ENCODE data around the gene CTF1.
A peak's percentile ranks its signal among the peaks of the same experiment; 100 is the strongest.
"Not testable (repeated sequence)": the region's sequence is repeated elsewhere in the genome, so short reads cannot be mapped to it uniquely, and the experiment has no call there.

Gene CTF1

GRCh38 chr16:30886145-30886544, 10.3 kb upstream of the CTF1 start:
- no peak for DNase-seq (ENCODE audit: extremely low read depth in 1 of 2, low read depth in 1 of 2)

GRCh38 chr16:30887927-30888326, 8.5 kb upstream of the CTF1 start:
- no peak for DNase-seq (ENCODE audit: extremely low read depth in 1 of 2, low read depth in 1 of 2)

- DNase-seq (ENCODE audit: extremely low read depth in 1 of 2, low read depth in 1 of 2) = no peak
Measured at GRCh38 chr16:30888856-30889499, 7.4 kb upstream of the CTF1 start.

- DNase-seq (ENCODE audit: extremely low read depth in 1 of 2, low read depth in 1 of 2) = no peak
Measured at GRCh38 chr16:30889721-30890120, 6.7 kb upstream of the CTF1 start.

GRCh38 chr16:30891043-30891823, 5.2 kb upstream of the CTF1 start:
- DNase-seq (ENCODE audit: extremely low read depth in 1 of 2, low read depth in 1 of 2) = not testable (repeated sequence)

GRCh38 chr16:30892670-30893416, 3.6 kb upstream of the CTF1 start:
- DNase-seq (ENCODE audit: extremely low read depth in 1 of 2, low read depth in 1 of 2) = no peak

GRCh38 chr16:30893417-30893743, 3.0 kb upstream of the CTF1 start:
- DNase-seq (ENCODE audit: extremely low read depth in 1 of 2, low read depth in 1 of 2) = no peak

GRCh38 chr16:30893744-30894539, 2.5 kb upstream of the CTF1 start, which contains the start of gene BCL7C:
Gene BCL7C (minus strand): TSS chr16:30894077. CDS start chr16:30893944, 133 bp downstream.
- DNase-seq (ENCODE audit: extremely low read depth in 1 of 2, low read depth in 1 of 2) = peak; percentile 48 to 64

- DNase-seq (ENCODE audit: extremely low read depth in 1 of 2, low read depth in 1 of 2) = no peak
Measured at GRCh38 chr16:30894540-30895368, 1.7 kb upstream of the CTF1 start.

GRCh38 chr16:30895627-30896260, 670 bp upstream of the CTF1 start:
- DNase-seq (ENCODE audit: extremely low read depth in 1 of 2, low read depth in 1 of 2) = no peak

- DNase-seq (ENCODE audit: extremely low read depth in 1 of 2, low read depth in 1 of 2) = peak; percentile 40 to 62
Measured at GRCh38 chr16:30896889-30897733, 697 bp downstream of the CTF1 start.

- DNase-seq (ENCODE audit: extremely low read depth in 1 of 2, low read depth in 1 of 2) = no peak
Measured at GRCh38 chr16:30899794-30900193, 3.4 kb downstream of the CTF1 start.

GRCh38 chr16:30900588-30900987, 4.2 kb downstream of the CTF1 start:
- DNase-seq (ENCODE audit: extremely low read depth in 1 of 2, low read depth in 1 of 2) = no peak

- DNase-seq (ENCODE audit: extremely low read depth in 1 of 2, low read depth in 1 of 2) = no peak
Measured at GRCh38 chr16:30901201-30902028, 5.0 kb downstream of the CTF1 start.

GRCh38 chr16:30902029-30902972, 5.9 kb downstream of the CTF1 start:
- peak in 1 of 2 donors; percentile 39 for DNase-seq (ENCODE audit: extremely low read depth in 1 of 2, low read depth in 1 of 2)

GRCh38 chr16:30903002-30903401, 6.6 kb downstream of the CTF1 start:
- no peak for DNase-seq (ENCODE audit: extremely low read depth in 1 of 2, low read depth in 1 of 2)

- DNase-seq (ENCODE audit: extremely low read depth in 1 of 2, low read depth in 1 of 2) = no peak
Measured at GRCh38 chr16:30903596-30903995, 7.2 kb downstream of the CTF1 start.

All from activated CD8-positive, alpha-beta memory T cell treated with anti-CD3 and anti-CD28 coated beads for 1 hour (primary cell).